Mesothelial cell of epicardium (in vitro differentiated cells): ENCODE data around the gene NRM. TPM values are rescaled to one million over a fixed set of nuclear protein-coding genes. Genes with fewer than 3 reads are reported as not detected.
"Not testable (repeated sequence)": the region's sequence is repeated elsewhere in the genome, so short reads cannot be mapped to it uniquely, and the experiment has no call there.

ENCODE experiments used
- DNase-seq, 2 experiments: peaks; one replicate each; pipeline ENCODE4 v3.0.0; 2021; ENCODE audit warnings: low spot score in 2 of 2; ENCODE audit not compliant: unreplicated experiment in 2 of 2
- H3K27ac Mint-ChIP-seq: 2 replicates; pipeline ENCODE4 v1.8.0; 2021; ENCODE audit warnings: mixed read lengths
- H3K27me3 Mint-ChIP-seq: 2 replicates; pipeline ENCODE4 v1.8.0; 2021; ENCODE audit warnings: low read depth, mixed read lengths
- H3K36me3 Mint-ChIP-seq: 2 replicates; pipeline ENCODE4 v1.8.0; 2021; ENCODE audit warnings: mixed read lengths
- H3K4me1 Mint-ChIP-seq: 2 replicates; pipeline ENCODE4 v1.8.0; 2021; ENCODE audit warnings: mixed read lengths
- H3K4me3 Mint-ChIP-seq: 2 replicates; pipeline ENCODE4 v1.8.0; 2021; ENCODE audit warnings: mild to moderate bottlenecking, moderate library complexity, mixed read lengths
- H3K9me3 Mint-ChIP-seq: 2 replicates; pipeline ENCODE4 v1.8.0; 2021; ENCODE audit warnings: mixed read lengths
- CTCF ChIP-seq: fragments of 200-600 bp; sonication (generic); IDR thresholded peaks from one replicate; pipeline ENCODE4 v1.5.0; 2021; ENCODE audit warnings: antibody characterized with exemption; ENCODE audit not compliant: unreplicated experiment
- total RNA-seq: library from RNA; stranded (reverse); gene quantifications from 3 replicates; pipeline ENCODE4 v1.2.1, GENCODE V29; 2021

The NRM gene
- total RNA-seq, 1 donor from 2014 or later: 36.1 TPM

GRCh38 chr6:30720738-30721197 is 30.0 kb upstream of the NRM start:
- DNase-seq: peak in 1 of 2 experiments; percentile 58
- no peaks in the 10 kb centered on the region for H3K27me3 Mint-ChIP-seq
- no peak for TF ChIP-seq CTCF
- peak overlapping the region; percentile 96 for H3K27ac Mint-ChIP-seq
- peaks cover 21% of the 10 kb centered on the region for H3K36me3 Mint-ChIP-seq
- H3K4me3 Mint-ChIP-seq: peak overlapping the region; percentile 98
- H3K4me1 Mint-ChIP-seq: peaks cover 59% of the 10 kb centered on the region
- H3K9me3 Mint-ChIP-seq: no peaks in the 10 kb centered on the region

- Mint-ChIP-seq H3K4me1 (peaks cover 56% of the 10 kb centered on the region), H3K9me3 (no peaks in the 10 kb centered on the region), H3K27me3 (no peaks in the 10 kb centered on the region), H3K36me3 (peaks cover 21% of the 10 kb centered on the region), H3K4me3 (peak within 1 kb of the TSS; percentile 98), H3K27ac (peak within 1 kb of the TSS; percentile 96)
- DNase-seq: peak; percentile 95
- no peak for TF ChIP-seq CTCF
These were observed 29.3 kb upstream of the NRM start, which contains the start of gene TUBB for GRCh38 chr6:30719791-30720737. Gene TUBB, plus strand, starts transcription at chr6:30720352. Its CDS starts 155 bp downstream, at chr6:30720507.

- no peaks in the 10 kb centered on the region for H3K9me3 Mint-ChIP-seq
- H3K4me3 Mint-ChIP-seq: peak overlapping the region; percentile 98
- no peak for TF ChIP-seq CTCF
- DNase-seq: no peak
- H3K4me1 Mint-ChIP-seq: peaks cover 48% of the 10 kb centered on the region
- H3K27ac Mint-ChIP-seq: peak overlapping the region; percentile 96
- H3K36me3 Mint-ChIP-seq: peaks cover 22% of the 10 kb centered on the region
- no peaks in the 10 kb centered on the region for H3K27me3 Mint-ChIP-seq
These were observed 28.6 kb upstream of the NRM start for GRCh38 chr6:30719356-30719755.

- Mint-ChIP-seq H3K4me3 (peak overlapping the region; percentile 98), H3K27ac (peak overlapping the region; percentile 100), H3K36me3 (peaks cover 19% of the 10 kb centered on the region), H3K4me1 (peaks cover 37% of the 10 kb centered on the region)
- DNase-seq, H3K27me3 Mint-ChIP-seq, H3K9me3 Mint-ChIP-seq: not testable (repeated sequence)
These were observed 27.3 kb upstream of the NRM start for GRCh38 chr6:30717845-30718720.

- peak; percentile 29 for TF ChIP-seq CTCF
- H3K9me3 Mint-ChIP-seq: no peaks in the 10 kb centered on the region
- H3K4me3 Mint-ChIP-seq: peak within 1 kb of the TSS; percentile 97
- no peaks in the 10 kb centered on the region for H3K27me3 Mint-ChIP-seq
- H3K4me1 Mint-ChIP-seq: peaks cover 30% of the 10 kb centered on the region
- H3K27ac Mint-ChIP-seq: peak within 1 kb of the TSS; percentile 100
- DNase-seq: peak; percentile 95 to 97
- peaks cover 21% of the 10 kb centered on the region for H3K36me3 Mint-ChIP-seq
These were observed 26.5 kb upstream of the NRM start, which contains the start of gene MDC1 for GRCh38 chr6:30717129-30717844. Gene MDC1, minus strand, starts transcription at chr6:30717281. Its CDS starts 2,106 bp downstream, at chr6:30715175.
